ENCODE results near the gene SHISA9.

GRCh38 chr16:13194766-13195165 is 293.4 kb downstream of the SHISA9 start:
- TF ChIP-seq CTCF (conservative IDR thresholded peaks at IDR 0.05; ENCODE audit: low read length) (no peak), EZH2phosphoT487 (IDR thresholded peaks at IDR 0.05; ENCODE audit: borderline replicate concordance, low read depth, low read length) (no peak)
